AG09309 (cell line): Measurements from ENCODE around the gene ACOXL.
A peak's percentile ranks its signal among the peaks of the same experiment; 100 is the strongest.

Experiments
- DNase-seq: peaks from one replicate; pipeline ENCODE4 v3.0.0-alpha.2; 2010; ENCODE audit warnings: low read depth
- H3K4me3 ChIP-seq: 2 replicates; pipeline ENCODE4 v1.5.1; 2011; ENCODE audit warnings: mild to moderate bottlenecking, low read depth, low read length, moderate library complexity; ENCODE audit not compliant: control insufficient read depth
- CTCF ChIP-seq: IDR thresholded peaks from 2 replicates; pipeline ENCODE4 v1.5.1; 2011; ENCODE audit warnings: mild to moderate bottlenecking, low read depth, low read length, inconsistent platforms; ENCODE audit not compliant: insufficient read depth, control insufficient read depth; ENCODE audit errors: missing control alignments

The ACOXL gene

DNA sequence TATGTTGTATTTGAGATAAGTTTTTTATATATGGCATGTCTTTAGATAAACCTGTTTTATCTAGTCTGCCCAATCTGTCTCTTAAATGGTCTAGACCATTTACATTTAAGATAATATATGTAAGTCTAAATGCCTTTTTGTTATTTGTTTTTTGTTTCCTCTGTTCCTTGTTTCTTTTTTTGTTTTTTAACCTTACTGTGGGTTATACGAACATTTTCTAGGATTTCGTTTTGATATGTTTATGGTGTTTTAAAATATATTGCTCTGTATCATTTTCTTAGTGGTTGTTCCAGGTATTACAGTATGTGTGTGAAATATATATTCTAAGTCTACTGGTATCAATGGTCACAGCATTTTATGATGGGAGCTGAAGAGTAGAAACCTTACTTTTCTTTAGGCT is 401.7 kb downstream of the ACOXL start:
- no peak overlapping the region for H3K4me3 ChIP-seq
- no peak for DNase-seq
- TF ChIP-seq CTCF, result no peak

GRCh38 chr2:111135237-111135909 is 403.0 kb downstream of the ACOXL start:
- TF ChIP-seq CTCF, result no peak
- DNase-seq, result no peak
- no peak overlapping the region for H3K4me3 ChIP-seq

GRCh38 chr2:111135910-111136297 is 403.5 kb downstream of the ACOXL start:
- peak; percentile 44 for TF ChIP-seq CTCF
- DNase-seq, result peak; percentile 11
- no peak overlapping the region for H3K4me3 ChIP-seq

DNA sequence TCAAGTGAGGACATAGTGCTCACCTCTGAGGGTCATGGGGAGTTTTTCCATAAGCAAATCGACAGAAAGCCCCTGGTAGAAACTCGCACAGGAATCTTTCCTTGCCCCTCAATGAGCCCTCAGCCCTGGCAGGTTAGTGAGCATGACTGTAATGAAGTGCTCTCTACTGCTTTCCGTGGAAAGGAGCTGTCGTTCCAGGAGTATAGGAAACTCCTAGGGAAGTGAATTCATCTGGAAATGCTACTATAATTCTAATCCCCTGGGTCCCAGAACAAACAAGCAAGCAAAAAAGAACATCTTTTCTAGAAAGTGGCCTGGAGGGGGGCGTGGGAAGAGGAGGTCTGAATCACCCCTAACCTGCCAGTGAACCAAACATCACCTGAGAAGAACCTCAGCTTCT is 406.5 kb downstream of the ACOXL start:
- DNase-seq, result no peak
- no peak for TF ChIP-seq CTCF
- no peak overlapping the region for H3K4me3 ChIP-seq

- no peak overlapping the region for H3K4me3 ChIP-seq
- TF ChIP-seq CTCF, result no peak
- no peak for DNase-seq
These were observed 407.4 kb downstream of the ACOXL start for GRCh38 chr2:111139637-111140317.

DNA sequence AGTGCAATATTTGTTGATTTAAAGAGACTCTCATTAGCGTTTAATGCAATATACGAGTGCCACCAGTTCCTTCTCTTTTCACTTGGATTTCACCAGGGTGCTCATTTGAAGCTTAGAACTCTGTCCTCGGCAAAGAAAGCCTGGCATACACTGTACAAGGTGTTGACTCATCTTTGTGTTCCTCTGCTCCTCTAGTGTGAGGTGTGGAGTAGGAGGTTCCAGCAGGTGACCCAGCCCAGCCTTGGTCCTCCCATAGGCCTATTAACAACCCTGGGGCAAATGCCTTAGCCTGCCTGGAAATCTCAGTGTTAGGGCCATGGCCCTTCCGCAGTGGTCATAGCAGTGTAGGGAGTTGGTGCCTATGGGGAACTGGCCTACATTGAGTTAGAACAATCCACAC is 408.4 kb downstream of the ACOXL start:
- DNase-seq, result no peak
- H3K4me3 ChIP-seq, result no peak overlapping the region
- no peak for TF ChIP-seq CTCF
